Urinary bladder (tissue), 4 donors: ENCODE data around the gene LRRTM4. TPM values are rescaled to one million over a fixed set of nuclear protein-coding genes. Genes with fewer than 3 reads are reported as not detected.
"Not testable (repeated sequence)": the region's sequence is repeated elsewhere in the genome, so short reads cannot be mapped to it uniquely, and the experiment has no call there.

ENCODE experiments used
- DNase-seq: peaks from one replicate; pipeline ENCODE4 v3.0.0-alpha.2; 2015; ENCODE audit errors: extremely low spot score
- H3K27ac ChIP-seq: one replicate; pipeline ENCODE4 v1.5.1; 2013; ENCODE audit warnings: low read depth, mild to moderate bottlenecking, moderate library complexity
- H3K36me3 ChIP-seq: one replicate; pipeline ENCODE4 v1.6.1; 2013; ENCODE audit warnings: mild to moderate bottlenecking, moderate library complexity; ENCODE audit not compliant: insufficient read depth
- H3K4me1 ChIP-seq: one replicate; pipeline ENCODE4 v1.6.1; 2013; ENCODE audit warnings: mild to moderate bottlenecking, moderate library complexity; ENCODE audit not compliant: insufficient read depth
- H3K4me3 ChIP-seq: one replicate; pipeline ENCODE4 v1.5.1; 2013; ENCODE audit warnings: low read depth, low read length
- WGBS: extraction: QIAGEN DNeasy Blood & Tissue Kit; methylation state at CpG from one replicate; pipeline ENCODE4 v1.1.7; 2013; 5-methylcytosine and 5-hydroxymethylcytosine counted together
- polyA plus RNA-seq: library from polyadenylated mRNA; stranded (reverse); fragments of 200-250 nt; gene quantifications from one replicate; pipeline ENCODE4 v1.2.3, GENCODE V29; 2013
- total RNA-seq: library from RNA; depleted of rRNA; stranded (reverse); fragments of >200 nt; gene quantifications from one replicate; pipeline ENCODE4 v1.2.3, GENCODE V29; 2014
- donor health status: healthy with polysubstance abuse.
- donor health status: healthy.

LRRTM4 gene
- total and polyA plus RNA-seq, 2 donors, result 0.34 to 13.9 TPM

DNA sequence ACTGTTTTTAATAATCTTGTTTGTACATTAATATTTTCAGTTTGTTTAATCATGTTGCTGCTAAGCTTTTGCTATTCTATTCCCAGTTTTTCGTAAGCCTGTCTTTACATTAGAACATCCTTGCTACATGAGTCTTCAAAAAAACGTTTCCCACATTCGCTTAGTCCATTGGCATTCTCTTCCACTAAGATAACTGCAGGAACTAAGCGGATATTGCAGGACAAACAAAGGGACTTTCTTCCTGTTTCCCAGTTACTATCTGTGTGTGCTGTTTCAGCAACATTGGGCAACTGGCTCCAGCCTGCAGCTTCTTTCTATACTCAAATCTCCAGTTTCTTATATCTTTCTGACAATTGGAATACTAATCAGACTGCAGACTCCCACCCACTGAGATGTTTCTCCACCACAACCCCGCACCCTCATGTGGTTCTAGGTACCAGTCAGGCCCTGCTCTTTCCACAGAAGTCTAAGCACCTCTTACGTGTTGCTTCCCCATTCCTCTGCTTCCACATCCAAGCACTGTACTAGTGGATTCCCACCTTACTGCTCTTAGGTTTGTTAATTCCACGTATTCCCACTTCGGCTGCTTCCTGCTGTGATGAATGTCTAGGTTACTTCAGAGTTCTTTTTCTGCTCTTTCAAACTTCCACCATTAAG, 420.3 kb downstream of the LRRTM4 start:
- no peak overlapping the region for H3K4me3 ChIP-seq
- no peaks in the 10 kb centered on the region for H3K36me3 ChIP-seq
- no peaks in the 10 kb centered on the region for H3K4me1 ChIP-seq
- WGBS, result 83% methylated on average over 8 of the region's 8 CpGs
- H3K27ac ChIP-seq, result no peak overlapping the region
- DNase-seq, result no peak

- Histone ChIP-seq H3K4me3 (no peak overlapping the region), H3K4me1 (no peaks in the 10 kb centered on the region), H3K36me3 (no peaks in the 10 kb centered on the region), H3K27ac (no peak overlapping the region)
- no peak for DNase-seq
- 96% methylated on average over 2 of the region's 2 CpGs for WGBS
Measured at GRCh38 chr2:77099961-77100360, 422.2 kb downstream of the LRRTM4 start.

GRCh38 chr2:77095525-77095924, 426.7 kb downstream of the LRRTM4 start:
- DNase-seq, H3K4me1 ChIP-seq, H3K27ac ChIP-seq, H3K4me3 ChIP-seq, H3K36me3 ChIP-seq: not testable (repeated sequence)
- 77% methylated on average over 8 of the region's 8 CpGs for WGBS

GRCh38 chr2:77095096-77095495, 427.1 kb downstream of the LRRTM4 start:
- H3K36me3 ChIP-seq, result no peaks in the 10 kb centered on the region
- H3K4me1 ChIP-seq, result no peaks in the 10 kb centered on the region
- 69% methylated on average over 1 of the region's 1 CpG for WGBS
- no peak overlapping the region for H3K27ac ChIP-seq
- DNase-seq, result no peak
- no peak overlapping the region for H3K4me3 ChIP-seq

GRCh38 chr2:77088424-77088823, 433.8 kb downstream of the LRRTM4 start:
- WGBS, result 44% methylated on average over 13 of the region's 13 CpGs
- not testable (repeated sequence) for H3K4me1 ChIP-seq, H3K4me3 ChIP-seq, H3K27ac ChIP-seq, H3K36me3 ChIP-seq, DNase-seq

DNA sequence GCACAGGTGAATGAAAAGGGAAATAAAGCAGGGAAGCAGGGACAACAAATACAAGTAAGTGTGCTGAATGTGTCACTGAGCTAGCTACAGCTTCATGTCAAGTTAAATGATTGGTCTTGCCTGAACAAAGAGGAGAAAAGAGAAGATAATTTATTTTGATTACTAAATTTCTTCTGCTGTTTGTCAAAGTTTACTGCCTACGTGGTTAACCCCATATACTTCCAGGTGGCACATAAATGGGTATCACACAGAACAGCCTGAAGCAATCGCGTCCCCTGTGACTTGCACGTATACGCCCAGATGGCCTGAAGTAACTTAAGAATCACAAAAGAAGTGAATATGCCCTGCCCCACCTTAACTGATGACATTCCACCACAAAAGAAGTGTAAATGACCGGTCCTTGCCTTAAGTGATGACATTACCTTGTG, 434.2 kb downstream of the LRRTM4 start:
- peaks cover 1% of the 10 kb centered on the region for H3K4me1 ChIP-seq
- DNase-seq, result no peak
- no peaks in the 10 kb centered on the region for H3K36me3 ChIP-seq
- WGBS, result 52% methylated on average over 6 of the region's 6 CpGs
- H3K4me3 ChIP-seq, result no peak overlapping the region
- H3K27ac ChIP-seq, result no peak overlapping the region

DNA sequence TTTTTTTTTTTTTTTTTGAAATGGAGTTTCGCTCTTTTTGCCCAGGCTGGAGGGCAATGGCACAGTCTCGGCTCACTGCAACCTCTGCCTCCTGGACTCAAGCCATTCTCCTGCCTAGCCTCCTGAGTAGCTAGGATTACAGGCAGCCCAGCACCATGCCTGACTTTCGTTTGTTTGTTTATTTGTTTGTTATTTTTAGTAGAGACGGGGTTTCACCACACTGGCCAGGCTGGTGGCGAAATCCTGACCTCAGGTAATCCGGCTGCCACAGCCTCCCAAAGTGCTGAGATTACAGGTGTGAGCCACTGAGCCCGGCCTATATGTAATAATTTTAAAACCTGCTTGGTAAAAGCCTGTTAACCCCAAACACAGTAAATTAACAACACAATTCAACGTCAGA, 435.7 kb downstream of the LRRTM4 start:
- 62% methylated on average over 8 of the region's 8 CpGs for WGBS
- Histone ChIP-seq H3K27ac (no peak overlapping the region), H3K36me3 (no peaks in the 10 kb centered on the region), H3K4me3 (no peak overlapping the region), H3K4me1 (peaks cover 1% of the 10 kb centered on the region)
- no peak for DNase-seq

GRCh38 chr2:77086051-77086450, 436.1 kb downstream of the LRRTM4 start:
- no peak for DNase-seq
- H3K36me3 ChIP-seq, result no peaks in the 10 kb centered on the region
- peaks cover 1% of the 10 kb centered on the region for H3K4me1 ChIP-seq
- 90% methylated on average over 2 of the region's 2 CpGs for WGBS
- no peak overlapping the region for H3K27ac ChIP-seq
- H3K4me3 ChIP-seq, result no peak overlapping the region

DNA sequence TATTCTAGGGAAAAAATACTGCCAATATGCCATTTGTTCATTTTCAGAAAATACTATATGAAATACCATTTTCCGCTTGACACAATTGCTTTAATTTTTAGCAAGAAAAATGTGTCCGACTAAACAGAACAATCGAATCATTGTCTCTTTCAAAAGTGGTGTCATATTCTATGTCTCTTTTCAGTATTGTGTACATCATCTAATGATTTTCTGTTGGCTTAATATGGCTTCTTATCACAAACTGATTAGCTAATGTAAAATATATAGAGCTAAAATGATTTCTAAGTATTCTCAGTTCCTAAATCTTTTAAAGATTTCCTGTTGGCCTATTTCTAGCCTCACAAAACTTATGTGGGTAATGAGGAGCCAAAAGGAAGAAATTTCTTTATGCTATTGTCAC, 436.6 kb downstream of the LRRTM4 start:
- WGBS, result 85% methylated on average over 3 of the region's 3 CpGs
- no peak for DNase-seq
- Histone ChIP-seq H3K27ac (no peak overlapping the region), H3K36me3 (no peaks in the 10 kb centered on the region), H3K4me3 (no peak overlapping the region), H3K4me1 (peaks cover 1% of the 10 kb centered on the region)

DNA sequence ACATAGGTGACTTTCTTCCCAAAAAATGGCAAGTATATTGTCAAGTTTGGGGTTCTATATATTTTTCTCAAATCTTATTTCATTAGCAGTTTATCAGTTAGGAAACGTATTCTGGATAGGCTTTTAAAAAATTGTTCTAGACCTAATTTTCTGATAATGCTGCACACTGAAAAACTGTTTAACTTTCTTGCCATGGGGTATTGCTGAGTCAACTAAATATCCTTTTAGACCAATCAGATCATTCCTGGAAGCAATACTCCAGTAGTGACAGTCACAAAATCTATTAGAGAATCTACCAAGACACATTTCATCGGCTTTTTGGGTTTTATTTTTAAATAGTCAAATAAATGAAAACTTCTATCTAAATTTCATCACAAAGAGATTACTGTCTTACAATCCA, 440.6 kb downstream of the LRRTM4 start:
- no peak overlapping the region for H3K27ac ChIP-seq
- DNase-seq, result no peak
- WGBS, result 89% methylated on average over 2 of the region's 2 CpGs
- H3K36me3 ChIP-seq, result no peaks in the 10 kb centered on the region
- H3K4me3 ChIP-seq, result no peak overlapping the region
- no peaks in the 10 kb centered on the region for H3K4me1 ChIP-seq

- Histone ChIP-seq H3K4me1 (no peaks in the 10 kb centered on the region), H3K27ac (no peak overlapping the region), H3K36me3 (no peaks in the 10 kb centered on the region), H3K4me3 (no peak overlapping the region)
- no peak for DNase-seq
- WGBS, result 70% methylated on average over 1 of the region's 1 CpG
Measured at GRCh38 chr2:77064324-77064723, 457.9 kb downstream of the LRRTM4 start.

GRCh38 chr2:77054938-77055337, 467.2 kb downstream of the LRRTM4 start:
- no peak for DNase-seq
- Histone ChIP-seq H3K36me3 (no peaks in the 10 kb centered on the region), H3K4me3 (no peak overlapping the region), H3K27ac (no peak overlapping the region), H3K4me1 (no peaks in the 10 kb centered on the region)
- WGBS, result 57% methylated on average over 2 of the region's 2 CpGs

DNA sequence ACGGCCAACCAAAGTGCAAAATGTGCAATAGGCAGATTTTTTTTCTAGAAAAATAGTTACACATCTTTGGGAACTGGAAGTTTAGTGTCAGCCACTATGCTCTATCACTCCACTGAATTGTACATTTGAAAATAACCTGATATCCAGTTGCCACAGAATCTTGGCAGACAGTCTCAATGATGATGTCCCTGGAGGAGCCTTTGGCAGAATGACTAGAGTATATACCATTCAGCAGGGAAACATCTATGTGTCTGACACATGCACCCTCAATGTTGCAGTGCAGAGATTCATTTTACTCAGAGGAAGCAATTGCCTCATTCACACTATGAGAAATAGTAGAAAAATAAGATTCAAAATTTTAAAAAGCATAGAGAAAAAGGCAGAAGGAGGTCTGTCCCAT, 475.8 kb downstream of the LRRTM4 start:
- no peaks in the 10 kb centered on the region for H3K4me1 ChIP-seq
- H3K27ac ChIP-seq, result no peak overlapping the region
- no peak for DNase-seq
- H3K36me3 ChIP-seq, result no peaks in the 10 kb centered on the region
- H3K4me3 ChIP-seq, result no peak overlapping the region
- 62% methylated on average over 1 of the region's 1 CpG for WGBS

- H3K4me3 ChIP-seq, DNase-seq, H3K27ac ChIP-seq, H3K4me1 ChIP-seq, H3K36me3 ChIP-seq: not testable (repeated sequence)
- whole genome bisulfite sequencing, result 82% methylated on average over 2 of the region's 2 CpGs
Measured at GRCh38 chr2:77045456-77045855, 476.7 kb downstream of the LRRTM4 start.

GRCh38 chr2:77034445-77034844, 487.7 kb downstream of the LRRTM4 start:
- H3K36me3 ChIP-seq, result no peaks in the 10 kb centered on the region
- no peak for DNase-seq
- WGBS, result 13% methylated on average over 4 of the region's 4 CpGs
- H3K4me1 ChIP-seq, result no peaks in the 10 kb centered on the region
- H3K4me3 ChIP-seq, result no peak overlapping the region
- no peak overlapping the region for H3K27ac ChIP-seq
